ENCODE measurements around the gene MAG.
"Not testable (repeated sequence)": the region's sequence is repeated elsewhere in the genome, so short reads cannot be mapped to it uniquely, and the experiment has no call there.

Gene MAG

DNA sequence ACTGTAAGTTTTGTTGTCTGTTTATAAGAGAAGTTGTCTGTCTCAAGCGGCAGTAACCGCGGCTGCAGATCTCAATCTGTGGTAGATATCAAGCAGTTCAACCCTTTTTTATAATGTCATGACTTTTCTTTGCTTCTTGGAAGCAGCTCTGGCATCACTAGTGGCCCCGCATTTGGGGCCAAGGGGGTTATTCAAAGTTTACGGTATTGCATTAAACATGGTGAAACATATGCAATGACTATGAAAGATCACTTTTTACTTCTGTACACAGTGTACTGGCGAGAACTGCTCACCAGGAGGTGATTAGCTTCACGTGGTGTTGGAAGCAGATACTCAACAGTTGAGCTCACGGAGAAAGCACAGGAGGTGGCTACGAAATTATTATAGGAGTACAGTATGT lies 61.7 kb downstream of the MAG start:
- DNase-seq: no peak
- Mint-ChIP-seq H3K4me3 (no peak overlapping the region), H3K9me3 (no peaks in the 10 kb centered on the region), H3K27ac (no peak overlapping the region), H3K4me1 (peaks cover 34% of the 10 kb centered on the region), H3K27me3 (peaks cover 4% of the 10 kb centered on the region), H3K36me3 (ENCODE audit: low read depth) (no peaks in the 10 kb centered on the region)
- no peak for ATAC-seq

DNA sequence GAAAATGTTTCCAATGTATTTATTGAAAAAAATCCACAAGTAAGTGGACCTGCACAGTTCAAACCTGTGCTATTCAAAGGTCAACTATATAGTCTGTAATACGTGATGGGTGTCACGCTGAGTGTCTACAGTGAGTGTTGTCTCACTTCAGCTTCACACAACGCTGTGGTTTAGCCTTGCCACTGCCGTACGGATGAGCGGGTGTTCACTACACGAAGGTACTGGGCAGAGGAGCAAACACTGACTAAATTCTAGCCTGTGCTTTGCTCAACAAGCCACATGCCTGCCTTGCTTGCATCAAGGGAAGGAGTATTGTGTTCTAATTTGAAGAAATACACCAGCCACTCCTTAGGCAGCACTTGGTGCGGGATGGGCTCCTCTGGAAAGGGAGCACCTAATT lies 62.9 kb downstream of the MAG start:
- DNase-seq (no peak), ATAC-seq (no peak)
- no peak overlapping the region for H3K4me3 Mint-ChIP-seq
- H3K27ac Mint-ChIP-seq: no peak overlapping the region
- peaks cover 25% of the 10 kb centered on the region for H3K4me1 Mint-ChIP-seq
- H3K36me3 Mint-ChIP-seq (ENCODE audit: low read depth): no peaks in the 10 kb centered on the region
- H3K27me3 Mint-ChIP-seq: peaks cover 4% of the 10 kb centered on the region
- H3K9me3 Mint-ChIP-seq: no peaks in the 10 kb centered on the region

DNA sequence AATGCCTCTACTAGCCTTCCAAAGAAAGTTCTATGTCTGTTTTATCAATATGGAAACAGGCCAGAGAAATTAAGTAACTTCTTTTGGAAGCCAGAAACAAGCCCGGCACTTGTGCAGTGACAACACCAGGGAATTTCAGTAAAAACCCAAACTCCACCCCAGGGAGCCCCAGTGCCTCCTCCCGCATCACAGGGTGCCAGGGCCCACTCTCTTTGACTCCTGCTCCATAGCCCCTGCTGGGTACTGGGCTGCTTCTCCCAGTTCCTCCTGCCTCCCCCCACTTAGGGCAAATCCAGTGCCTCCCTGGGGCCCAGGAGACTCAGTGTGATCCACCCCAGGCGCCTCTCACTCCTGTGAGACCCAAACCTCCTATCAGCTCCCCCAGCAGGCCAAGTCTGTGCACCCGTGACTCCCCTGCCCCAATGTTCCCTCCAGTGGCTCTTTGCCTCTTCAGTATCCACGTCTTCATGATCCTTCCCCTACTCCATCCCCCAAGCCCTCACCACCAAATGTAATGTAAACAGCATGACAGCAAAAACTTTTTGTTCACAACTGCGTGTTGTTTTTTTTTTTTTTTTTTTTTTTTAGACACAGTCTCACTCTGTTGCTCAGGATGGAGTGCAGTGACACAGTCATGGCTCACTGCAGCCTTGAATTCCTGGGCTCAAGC lies 64.0 kb downstream of the MAG start:
- no peak overlapping the region for H3K4me3 Mint-ChIP-seq
- peaks cover 4% of the 10 kb centered on the region for H3K27me3 Mint-ChIP-seq
- H3K27ac Mint-ChIP-seq: no peak overlapping the region
- DNase-seq: no peak
- H3K4me1 Mint-ChIP-seq: peaks cover 25% of the 10 kb centered on the region
- ATAC-seq: no peak
- no peaks in the 10 kb centered on the region for H3K36me3 Mint-ChIP-seq (ENCODE audit: low read depth)
- no peaks in the 10 kb centered on the region for H3K9me3 Mint-ChIP-seq

DNA sequence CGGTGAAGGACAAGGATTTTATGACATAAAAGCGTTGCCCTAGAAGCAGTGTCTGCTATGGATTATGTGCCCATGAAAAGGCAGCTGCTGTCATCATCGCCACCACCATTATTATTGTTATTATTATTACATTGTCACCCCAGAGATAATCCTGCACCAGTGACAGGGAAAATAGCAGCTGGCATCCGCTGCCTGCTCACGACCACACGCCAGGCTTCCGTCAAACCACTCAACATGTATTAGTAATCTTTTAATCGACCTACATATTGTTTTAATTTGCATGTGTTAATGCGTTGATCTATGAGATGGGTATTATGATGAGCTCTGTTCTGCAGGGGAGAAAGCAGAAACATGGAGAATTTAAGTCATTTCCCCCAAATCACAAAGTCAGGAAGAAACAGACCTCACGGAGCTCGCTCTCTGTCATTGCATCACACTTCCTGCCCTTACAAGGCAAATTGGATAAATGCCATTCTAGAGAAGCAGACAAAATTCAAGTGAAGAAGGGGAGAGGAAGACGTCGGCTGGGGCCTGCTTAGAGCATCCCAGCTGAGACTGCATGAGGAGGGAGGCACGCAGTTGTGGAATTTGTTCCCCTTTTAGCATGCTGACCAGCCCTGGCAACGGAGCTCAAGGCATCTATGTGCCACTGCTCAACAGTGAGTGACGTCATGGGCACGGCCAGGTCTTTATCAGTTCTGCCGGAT lies 66.1 kb downstream of the MAG start, which contains the start of gene FFAR3:
TSS of gene FFAR3 (plus strand) at position 594 of the 707 bp plus-strand sequence. CDS start 431 bp downstream, outside the sequence.
- Mint-ChIP-seq H3K4me3 (peak within 1 kb of the TSS; percentile 45), H3K36me3 (ENCODE audit: low read depth) (no peaks in the 10 kb centered on the region), H3K27ac (peak within 1 kb of the TSS; percentile 78), H3K9me3 (no peaks in the 10 kb centered on the region), H3K27me3 (peaks cover 4% of the 10 kb centered on the region), H3K4me1 (peaks cover 19% of the 10 kb centered on the region)
- ATAC-seq (peak; percentile 53), DNase-seq (no peak)

DNA sequence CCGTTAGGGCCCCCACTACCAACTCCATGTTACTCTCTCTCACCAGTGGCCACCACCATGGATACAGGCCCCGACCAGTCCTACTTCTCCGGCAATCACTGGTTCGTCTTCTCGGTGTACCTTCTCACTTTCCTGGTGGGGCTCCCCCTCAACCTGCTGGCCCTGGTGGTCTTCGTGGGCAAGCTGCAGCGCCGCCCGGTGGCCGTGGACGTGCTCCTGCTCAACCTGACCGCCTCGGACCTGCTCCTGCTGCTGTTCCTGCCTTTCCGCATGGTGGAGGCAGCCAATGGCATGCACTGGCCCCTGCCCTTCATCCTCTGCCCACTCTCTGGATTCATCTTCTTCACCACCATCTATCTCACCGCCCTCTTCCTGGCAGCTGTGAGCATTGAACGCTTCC lies 66.9 kb downstream of the MAG start:
- DNase-seq: not testable (repeated sequence)

DNA sequence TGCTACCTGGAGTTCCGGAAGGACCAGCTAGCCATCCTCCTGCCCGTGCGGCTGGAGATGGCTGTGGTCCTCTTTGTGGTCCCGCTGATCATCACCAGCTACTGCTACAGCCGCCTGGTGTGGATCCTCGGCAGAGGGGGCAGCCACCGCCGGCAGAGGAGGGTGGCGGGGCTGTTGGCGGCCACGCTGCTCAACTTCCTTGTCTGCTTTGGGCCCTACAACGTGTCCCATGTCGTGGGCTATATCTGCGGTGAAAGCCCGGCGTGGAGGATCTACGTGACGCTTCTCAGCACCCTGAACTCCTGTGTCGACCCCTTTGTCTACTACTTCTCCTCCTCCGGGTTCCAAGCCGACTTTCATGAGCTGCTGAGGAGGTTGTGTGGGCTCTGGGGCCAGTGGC lies 67.4 kb downstream of the MAG start:
- H3K27ac Mint-ChIP-seq; DNase-seq; ATAC-seq; H3K4me3 Mint-ChIP-seq; H3K27me3 Mint-ChIP-seq; H3K36me3 Mint-ChIP-seq (ENCODE audit: low read depth); H3K9me3 Mint-ChIP-seq: not testable (repeated sequence)
- peaks cover 15% of the 10 kb centered on the region for H3K4me1 Mint-ChIP-seq

More for the DNA sequence above, 66.9 kb downstream of the MAG start:
- not testable (repeated sequence) for ATAC-seq; H3K4me3 Mint-ChIP-seq; H3K27me3 Mint-ChIP-seq; H3K9me3 Mint-ChIP-seq; H3K36me3 Mint-ChIP-seq (ENCODE audit: low read depth); H3K27ac Mint-ChIP-seq
- H3K4me1 Mint-ChIP-seq: peaks cover 15% of the 10 kb centered on the region

DNA sequence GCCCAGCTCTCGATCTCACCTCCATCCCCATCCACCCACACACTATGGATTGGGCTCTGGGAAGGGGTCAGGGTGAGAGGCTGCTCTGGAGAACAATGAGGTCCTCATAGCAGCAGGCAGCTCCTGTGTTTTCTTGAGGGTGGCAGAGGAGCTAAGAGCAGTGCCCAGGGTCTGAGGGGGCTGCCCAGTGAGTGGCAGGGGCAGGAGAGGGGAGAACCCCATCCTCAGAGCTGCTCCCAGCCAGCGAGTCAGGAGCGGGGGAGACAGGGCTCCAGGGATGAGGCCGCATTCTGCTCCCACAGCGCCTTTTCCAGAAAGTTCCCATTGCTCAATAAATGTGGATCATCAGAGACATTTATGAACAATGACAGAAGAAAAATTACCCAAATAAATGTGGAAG lies 68.1 kb downstream of the MAG start:
- ATAC-seq; H3K36me3 Mint-ChIP-seq (ENCODE audit: low read depth); H3K27ac Mint-ChIP-seq; H3K9me3 Mint-ChIP-seq; H3K4me3 Mint-ChIP-seq; H3K27me3 Mint-ChIP-seq; DNase-seq: not testable (repeated sequence)
- H3K4me1 Mint-ChIP-seq: peaks cover 13% of the 10 kb centered on the region

DNA sequence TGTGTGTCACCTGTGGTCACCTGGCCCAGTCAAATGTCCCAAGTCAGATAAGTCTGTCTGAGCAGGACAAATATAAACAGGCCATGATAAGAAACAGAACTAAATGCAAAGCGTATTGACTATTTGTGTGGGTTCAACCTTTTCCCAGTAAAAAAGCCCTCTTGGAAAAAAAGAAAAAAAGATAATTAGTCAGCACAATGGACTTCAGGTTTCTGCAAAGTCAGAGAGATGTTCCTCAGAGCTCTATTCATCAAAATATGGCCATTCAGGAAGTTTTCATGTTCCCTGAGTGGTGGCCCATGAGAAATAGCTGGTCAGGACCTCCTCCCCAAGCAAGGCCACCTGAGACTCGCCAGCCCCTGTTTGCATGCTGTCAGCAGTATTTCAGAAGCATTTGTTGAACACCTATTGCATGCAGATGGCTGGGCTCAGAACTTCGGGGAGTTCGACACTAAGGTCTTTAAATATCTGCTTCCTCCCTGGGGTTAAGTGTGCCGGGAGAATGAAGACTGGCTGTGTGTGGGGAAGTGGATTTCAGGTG lies 69.0 kb downstream of the MAG start:
- Mint-ChIP-seq H3K27ac (no peak overlapping the region), H3K4me1 (peaks cover 13% of the 10 kb centered on the region), H3K4me3 (no peak overlapping the region), H3K27me3 (peaks cover 6% of the 10 kb centered on the region), H3K9me3 (no peaks in the 10 kb centered on the region), H3K36me3 (ENCODE audit: low read depth) (no peaks in the 10 kb centered on the region)
- ATAC-seq (no peak), DNase-seq (no peak)

DNA sequence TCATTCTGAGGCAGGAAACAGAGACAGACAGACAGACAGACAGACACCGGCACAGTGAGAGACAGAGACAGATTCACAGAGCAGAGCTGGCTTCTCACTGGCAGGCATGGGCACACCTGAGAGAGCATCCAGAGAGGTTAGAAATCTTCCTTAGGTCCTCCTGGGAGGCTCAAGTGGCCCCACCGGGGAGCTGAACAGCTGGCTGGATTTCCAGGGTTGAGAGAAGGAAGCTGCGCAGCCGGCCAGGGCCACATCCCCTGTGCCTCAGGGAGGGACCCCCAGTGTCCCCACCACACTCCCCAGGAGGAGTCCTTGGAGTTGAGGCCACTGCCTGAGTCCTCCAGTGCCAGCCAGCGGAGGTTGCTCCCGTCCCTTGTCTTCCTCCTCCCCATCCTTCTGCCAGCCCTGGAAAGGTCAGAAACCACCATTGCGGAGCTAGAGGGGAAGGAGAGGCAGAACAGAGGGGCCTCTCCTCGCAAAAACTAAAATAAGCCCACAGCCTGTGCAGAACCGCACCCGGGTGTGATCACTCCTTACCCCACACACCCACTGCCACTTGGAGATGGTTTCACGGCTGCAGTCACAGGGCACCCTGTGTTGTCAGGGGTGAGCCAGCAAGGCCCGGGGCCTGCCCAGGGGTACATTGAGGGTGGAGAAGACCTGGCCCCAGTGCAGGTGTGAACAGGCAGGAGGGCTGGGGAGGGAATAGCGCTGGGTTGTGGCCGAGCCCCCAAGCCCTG lies 70.5 kb downstream of the MAG start:
- H3K4me1 Mint-ChIP-seq: peaks cover 10% of the 10 kb centered on the region
- peaks cover 6% of the 10 kb centered on the region for H3K27me3 Mint-ChIP-seq
- H3K27ac Mint-ChIP-seq: no peak overlapping the region
- DNase-seq: no peak
- no peaks in the 10 kb centered on the region for H3K36me3 Mint-ChIP-seq (ENCODE audit: low read depth)
- H3K9me3 Mint-ChIP-seq: no peaks in the 10 kb centered on the region
- no peak overlapping the region for H3K4me3 Mint-ChIP-seq
- no peak for ATAC-seq

DNA sequence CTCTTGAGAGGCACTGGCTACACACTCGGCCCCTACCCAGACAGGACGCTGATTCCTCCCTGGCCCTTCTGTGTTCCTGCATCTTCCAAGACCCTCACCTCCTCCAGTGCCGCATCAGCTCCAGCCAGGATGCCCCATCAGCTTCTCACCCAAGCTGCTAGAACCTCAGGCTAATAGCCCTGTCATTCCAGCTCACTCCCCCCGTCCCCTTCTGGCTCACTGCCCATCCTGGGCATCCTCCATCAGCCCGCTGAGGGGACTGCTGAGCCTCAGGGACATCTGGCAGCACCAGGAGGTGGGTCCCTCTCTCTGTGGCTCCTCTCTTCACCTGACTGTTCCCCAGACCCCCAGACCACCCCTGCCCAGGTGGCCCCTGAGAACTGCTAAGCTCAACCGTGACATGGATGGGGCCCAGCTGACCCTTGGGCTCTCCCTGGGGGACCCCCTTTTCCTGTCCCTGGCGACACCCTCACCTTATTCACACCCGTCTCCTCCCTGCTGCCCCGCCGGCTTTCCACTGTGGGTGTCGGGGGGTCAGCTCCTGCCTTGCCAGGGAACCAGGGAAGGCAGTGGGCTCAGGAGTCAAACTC lies 71.1 kb downstream of the MAG start:
- Mint-ChIP-seq H3K9me3 (no peaks in the 10 kb centered on the region), H3K36me3 (ENCODE audit: low read depth) (no peaks in the 10 kb centered on the region), H3K27me3 (peaks cover 8% of the 10 kb centered on the region), H3K27ac (no peak overlapping the region), H3K4me3 (no peak overlapping the region), H3K4me1 (peaks cover 4% of the 10 kb centered on the region)
- DNase-seq (no peak), ATAC-seq (no peak)
